ENCODE results near the gene TAX1BP1.

DNA sequence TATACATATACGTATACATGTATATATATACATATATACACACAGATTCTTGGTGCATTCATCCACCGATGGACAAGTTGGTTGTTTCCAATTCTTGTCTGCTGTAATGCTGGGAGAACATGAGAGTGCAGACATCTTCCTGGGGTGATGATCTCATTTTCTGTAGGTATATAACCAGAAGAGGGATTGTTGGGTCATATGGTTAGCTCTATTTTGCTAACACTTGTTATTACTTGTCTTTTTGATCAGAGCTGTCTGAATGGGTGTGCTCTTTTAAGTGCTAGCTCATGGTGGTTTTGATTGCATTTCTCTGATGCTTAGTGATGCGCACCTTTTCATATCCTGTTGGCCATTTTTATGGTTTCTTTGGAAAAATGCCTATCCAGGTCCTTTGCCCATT lies 106.4 kb downstream of the TAX1BP1 start:
- TF ChIP-seq, protein P1, sequence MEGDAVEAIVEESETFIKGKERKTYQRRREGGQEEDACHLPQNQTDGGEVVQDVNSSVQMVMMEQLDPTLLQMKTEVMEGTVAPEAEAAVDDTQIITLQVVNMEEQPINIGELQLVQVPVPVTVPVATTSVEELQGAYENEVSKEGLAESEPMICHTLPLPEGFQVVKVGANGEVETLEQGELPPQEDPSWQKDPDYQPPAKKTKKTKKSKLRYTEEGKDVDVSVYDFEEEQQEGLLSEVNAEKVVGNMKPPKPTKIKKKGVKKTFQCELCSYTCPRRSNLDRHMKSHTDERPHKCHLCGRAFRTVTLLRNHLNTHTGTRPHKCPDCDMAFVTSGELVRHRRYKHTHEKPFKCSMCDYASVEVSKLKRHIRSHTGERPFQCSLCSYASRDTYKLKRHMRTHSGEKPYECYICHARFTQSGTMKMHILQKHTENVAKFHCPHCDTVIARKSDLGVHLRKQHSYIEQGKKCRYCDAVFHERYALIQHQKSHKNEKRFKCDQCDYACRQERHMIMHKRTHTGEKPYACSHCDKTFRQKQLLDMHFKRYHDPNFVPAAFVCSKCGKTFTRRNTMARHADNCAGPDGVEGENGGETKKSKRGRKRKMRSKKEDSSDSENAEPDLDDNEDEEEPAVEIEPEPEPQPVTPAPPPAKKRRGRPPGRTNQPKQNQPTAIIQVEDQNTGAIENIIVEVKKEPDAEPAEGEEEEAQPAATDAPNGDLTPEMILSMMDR (IDR thresholded peaks at IDR 0.05; ENCODE audit: poor library complexity, severe bottlenecking), result no peak
- TF ChIP-seq EP300 (conservative IDR thresholded peaks at IDR 0.05; ENCODE audit: poor library complexity, severe bottlenecking), result no peak
